IPS-NIHi7 (cell line): ENCODE data around the gene CEP57L1.

ENCODE experiments used
- DNase-seq: peaks from one replicate; pipeline ENCODE4 v3.0.0; 2012; ENCODE audit warnings: mixed read lengths; ENCODE audit errors: extremely low spot score

The CEP57L1 gene

DNA sequence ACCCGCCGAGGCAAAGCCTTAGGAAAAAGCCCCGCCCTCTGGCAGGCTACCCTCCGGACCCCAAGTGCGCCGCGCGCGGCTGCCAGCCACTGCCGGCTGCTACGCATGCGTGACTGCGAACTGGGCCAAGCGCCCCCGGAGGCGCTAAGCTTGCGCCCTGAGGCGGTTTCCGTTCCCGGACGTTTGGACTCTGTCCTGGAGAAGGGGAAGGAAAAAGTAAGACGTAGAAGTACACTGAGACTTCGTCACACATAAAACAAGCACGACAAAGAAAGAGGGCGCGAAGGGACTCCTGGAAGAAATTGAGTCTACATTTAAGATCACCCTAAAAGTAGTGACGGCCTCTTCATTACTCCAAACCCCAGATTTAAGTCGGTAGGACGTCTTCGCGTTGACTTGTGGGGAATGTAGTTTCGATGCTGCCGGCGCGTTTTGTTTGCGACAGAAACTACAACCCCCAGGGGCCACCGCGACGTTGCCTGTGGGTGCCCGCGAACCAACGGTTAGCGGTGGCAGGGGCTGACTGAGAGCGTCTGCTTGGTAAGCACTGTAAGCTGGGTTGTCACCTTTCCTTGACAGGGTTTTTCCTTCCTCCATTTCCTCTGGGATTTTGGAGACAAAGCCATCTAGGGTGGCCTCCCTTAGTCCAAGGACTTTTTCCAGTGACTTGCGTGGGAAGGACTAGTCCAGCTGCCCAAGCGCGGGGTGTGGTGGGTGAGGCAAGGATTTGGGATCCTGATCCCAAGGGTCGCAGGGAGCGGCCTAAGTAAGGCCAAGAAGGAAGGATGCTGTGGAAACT is at the start of gene CEP57L1:
CEP57L1 (plus strand) TSS at position 472 of the 799 bp plus-strand sequence. CDS start 49,715 bp downstream, outside the sequence.
- peak; percentile 79 for DNase-seq

DNA sequence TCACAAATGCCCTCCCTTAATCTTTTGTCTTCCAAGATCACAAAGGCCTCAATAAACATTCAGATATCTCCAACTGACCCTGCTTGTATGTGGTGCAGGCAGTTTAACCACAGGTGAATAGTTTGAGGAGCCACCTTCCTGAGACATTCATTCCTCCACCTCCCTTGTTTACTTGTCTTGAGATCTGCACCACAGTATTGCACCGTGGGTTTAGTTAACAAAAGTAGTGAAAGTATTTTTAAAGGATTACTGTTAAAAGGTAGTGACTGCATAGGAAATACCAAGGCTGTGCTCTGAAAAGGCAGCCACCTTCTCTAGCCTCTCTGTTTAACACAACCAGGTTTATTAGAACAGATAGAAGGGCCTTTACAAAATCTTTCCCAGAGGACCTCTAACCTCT is 47.1 kb upstream of the CEP57L1 start:
- DNase-seq, result no peak

DNA sequence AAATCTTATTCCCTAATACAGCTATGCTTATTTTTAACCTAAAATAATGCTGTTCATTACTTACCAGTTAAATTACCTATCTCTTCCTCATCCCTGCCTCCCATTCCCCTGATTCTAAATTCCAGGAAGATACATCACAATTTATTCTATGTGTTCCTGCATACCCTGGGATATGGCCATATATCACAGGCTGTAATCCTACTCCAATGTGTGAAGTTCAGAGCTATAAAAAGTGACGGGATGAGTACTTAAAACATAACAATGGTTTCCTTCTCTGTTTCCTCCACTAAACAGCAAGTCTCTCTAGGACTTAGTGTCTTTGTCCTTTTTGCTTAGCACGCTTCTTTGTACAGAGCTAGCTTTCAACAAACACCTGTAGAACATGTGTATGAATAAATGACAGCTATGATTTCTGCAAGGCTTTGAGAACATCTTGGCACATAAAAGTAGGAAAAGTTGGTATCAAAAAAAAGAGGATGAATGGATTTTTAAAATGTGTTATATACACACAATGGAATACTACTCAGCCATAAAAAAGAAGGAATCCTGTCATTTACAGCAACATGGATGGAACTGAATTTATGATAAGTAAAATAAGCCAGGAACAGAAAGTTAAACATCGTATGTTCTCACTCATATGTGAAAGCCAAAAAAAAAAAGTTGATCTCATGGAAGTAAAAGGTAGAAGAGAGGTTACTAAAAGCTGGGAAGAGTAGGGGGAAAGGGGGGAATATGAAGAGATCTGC is 46.5 kb upstream of the CEP57L1 start:
- no peak for DNase-seq

DNA sequence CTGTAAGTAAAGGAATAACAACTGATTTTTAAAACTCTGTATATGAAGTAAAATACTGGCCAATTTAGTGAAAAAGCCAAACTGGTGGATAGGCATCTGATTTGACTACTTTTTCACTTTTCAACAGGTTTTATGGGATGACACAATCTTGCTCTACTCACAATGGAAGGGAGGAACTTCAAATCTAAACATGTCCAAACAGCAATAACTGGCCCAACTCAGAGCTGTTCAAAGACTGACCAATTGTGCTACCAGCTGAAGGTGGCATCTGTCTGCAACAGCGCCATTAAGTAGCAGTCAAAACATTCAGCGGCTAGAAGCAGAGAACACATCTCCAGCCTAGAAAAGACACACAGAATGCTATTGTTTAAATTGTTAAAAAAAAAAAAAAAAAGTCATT is 45.3 kb upstream of the CEP57L1 start:
- DNase-seq, result no peak

DNA sequence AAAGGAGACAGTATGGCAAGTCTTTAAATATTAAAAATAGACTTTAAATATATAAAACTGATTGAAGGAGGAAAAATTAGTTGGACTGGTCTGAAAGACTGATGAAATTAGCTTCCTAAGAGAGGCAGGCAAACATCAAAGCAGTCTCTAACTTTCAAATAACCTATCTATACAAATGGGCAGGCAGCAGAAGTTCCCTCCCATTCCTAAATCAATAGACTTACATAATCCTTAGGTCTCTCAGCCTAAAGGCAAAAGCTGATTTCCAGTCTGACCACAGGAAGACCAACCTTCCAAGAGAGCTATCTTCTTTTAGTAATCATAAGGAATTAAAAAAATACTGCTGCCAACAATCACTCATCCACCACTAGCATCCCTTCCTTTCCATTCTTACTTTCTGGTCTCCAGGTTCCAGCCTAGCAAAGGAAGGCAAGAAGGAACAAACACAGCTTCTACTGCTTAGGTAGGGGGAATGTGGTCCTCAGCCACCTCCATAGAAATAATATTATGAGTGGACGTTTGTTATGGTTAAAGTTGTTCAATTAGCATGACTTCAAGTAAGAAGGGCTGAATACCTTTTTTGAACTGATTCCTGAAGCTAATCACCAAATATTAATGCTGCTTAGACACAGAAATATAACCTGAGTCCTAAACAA is 44.7 kb upstream of the CEP57L1 start:
- DNase-seq, result no peak

DNA sequence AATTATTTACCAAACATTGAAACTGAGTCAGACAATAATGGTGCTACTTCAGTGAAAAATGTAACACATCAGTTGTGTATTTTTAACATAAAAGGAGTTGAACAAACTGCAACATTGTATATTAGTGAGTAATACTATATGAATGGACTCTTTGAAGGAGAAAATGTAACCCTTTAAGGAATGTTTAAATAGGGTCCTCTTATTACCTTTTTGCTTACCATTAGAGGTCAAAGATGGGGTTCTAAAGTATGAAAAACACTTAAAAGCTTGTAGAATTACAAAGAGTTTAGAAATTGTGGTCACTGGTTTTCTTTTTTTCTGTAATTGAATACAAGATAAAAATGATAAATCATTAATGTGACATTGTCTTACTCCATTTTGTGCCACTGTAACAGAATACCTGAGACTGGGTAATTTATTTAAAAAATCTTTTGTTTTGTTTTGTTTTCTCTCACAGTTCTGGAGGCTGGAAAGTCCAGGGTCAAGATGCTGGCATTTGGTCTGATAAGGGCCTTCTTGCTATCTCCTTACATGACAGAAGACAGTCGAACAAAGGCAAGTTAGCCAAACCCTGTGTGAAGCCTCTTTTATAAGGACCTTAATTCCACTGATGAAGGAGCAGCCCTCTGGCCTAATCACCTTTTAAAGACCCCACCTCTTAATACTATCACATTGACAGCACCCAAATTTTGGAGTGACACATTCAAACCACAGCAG is 43.8 kb upstream of the CEP57L1 start:
- DNase-seq, result no peak

DNA sequence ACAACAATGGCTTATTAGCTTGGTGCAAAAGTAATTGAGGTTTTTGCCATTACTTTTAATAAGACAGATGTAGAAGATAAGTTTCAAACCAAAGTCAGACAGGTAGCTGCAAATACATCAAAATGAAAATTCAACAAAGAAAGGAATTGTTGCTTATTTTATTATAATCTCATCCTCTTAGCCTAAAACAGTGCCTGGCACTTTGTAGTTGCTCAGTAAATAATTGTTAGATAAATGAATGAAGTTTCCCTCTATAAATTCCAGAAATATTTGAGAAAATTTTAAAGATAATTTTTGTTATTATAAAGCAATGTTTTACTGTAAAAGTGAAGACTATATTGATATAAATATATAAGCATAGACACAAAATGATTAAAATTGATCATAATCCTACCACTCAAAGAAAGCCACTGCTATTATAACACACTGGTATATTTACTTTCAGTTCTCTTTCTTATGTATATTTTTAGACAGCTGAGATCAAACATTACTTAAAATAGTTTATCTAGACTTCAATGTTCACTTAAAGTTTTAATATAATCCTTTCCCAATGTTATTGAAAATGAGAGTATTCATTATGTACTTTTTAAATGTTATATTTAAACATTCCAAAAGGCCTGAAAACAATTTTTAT is 43.2 kb upstream of the CEP57L1 start:
- DNase-seq, result no peak

DNA sequence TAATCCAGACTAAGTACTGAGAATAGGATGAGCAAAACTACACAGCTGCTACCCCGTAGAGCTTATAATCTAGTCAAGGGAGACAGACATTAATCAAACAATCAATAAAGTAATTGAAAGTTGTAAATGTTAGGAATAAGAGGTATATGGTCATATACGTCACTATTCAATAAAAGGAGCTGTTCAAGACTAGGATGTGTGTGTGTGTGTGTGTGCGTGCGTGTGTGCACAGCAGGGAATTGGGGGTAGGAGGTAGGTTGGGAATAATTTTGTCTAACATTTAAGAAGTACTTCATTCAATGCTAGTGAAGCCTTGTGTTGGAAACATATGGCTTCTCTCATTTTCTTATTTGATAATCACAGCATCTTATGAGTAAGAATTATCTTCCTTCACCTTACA is 42.5 kb upstream of the CEP57L1 start:
- DNase-seq, result no peak

DNA sequence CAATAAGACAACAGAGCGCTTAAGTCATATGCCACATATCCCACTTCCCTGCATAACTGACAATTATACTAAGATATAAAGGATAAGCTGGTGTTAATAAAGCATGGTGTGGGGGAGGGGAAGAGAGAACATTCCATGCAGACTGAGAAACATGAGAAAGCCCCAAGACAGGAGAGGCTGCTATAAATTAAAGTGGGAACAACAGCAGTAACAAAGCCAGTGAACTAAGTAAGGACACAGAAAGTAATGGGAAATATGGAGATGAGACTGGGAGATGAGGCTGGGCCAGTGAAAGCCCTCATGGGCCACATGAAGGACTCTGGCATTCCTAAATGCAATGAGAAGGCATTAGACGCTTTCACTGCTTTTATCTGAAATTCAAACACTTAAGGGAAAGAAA is 42.0 kb upstream of the CEP57L1 start:
- DNase-seq, result no peak

DNA sequence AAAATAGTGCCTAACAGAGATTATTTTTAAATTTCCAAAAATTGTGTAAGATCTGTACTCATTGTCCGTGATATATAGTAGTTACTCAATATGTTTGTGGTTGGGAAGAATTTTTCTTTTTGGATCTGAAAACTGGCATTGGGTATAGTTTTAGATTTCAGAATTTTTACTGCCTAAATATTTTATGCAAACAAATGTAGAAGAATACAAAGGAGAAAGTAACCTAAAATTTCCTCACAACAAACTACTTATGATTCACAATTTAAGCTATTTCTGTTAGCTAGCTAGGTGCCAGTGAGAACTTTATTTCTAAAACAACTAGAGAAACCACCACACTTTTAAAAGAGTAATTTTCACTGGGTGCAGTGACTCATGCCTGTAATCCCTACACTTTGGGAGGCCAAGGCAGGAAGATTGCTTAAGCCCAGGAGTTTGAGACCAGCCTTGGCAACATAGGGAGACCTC is 39.5 kb upstream of the CEP57L1 start:
- DNase-seq, result no peak

DNA sequence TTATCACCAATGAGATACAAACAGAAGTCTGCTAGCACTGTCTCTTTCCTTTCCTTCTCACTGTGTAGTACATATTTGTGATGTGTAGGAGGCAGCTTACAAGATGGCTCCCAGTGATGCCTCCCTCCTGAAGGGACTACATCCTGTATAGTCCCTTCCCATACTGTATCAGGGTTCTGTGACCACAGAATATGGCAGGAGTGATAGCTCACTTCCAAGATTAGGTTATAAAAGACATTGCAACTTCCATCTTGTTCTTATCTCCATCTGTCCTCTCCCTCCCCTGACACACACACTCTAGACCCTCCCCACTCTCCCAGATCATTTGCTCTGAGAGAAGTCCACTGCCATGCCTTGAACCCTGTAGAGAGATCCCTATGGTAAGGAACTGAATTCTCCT is 38.6 kb upstream of the CEP57L1 start:
- DNase-seq, result no peak

DNA sequence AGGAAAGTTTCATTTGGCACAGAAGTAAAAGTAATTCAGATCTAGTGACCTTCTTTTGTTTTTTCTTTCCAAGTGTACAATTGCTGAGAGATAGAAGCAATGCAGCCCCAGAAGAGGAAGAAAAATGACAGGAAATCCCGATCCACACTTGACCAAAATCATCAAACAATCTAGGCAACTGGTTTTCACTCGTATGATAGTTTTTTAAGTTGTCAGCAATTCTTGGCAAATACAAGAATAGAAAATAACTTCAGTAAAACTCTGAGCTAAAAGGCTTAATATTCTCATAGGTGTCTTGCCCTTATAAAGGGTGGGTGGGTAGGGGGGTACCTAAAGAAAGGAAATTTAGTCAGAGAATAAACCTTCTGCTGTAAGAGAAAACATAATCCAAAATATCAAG is 36.7 kb upstream of the CEP57L1 start:
- no peak for DNase-seq

DNA sequence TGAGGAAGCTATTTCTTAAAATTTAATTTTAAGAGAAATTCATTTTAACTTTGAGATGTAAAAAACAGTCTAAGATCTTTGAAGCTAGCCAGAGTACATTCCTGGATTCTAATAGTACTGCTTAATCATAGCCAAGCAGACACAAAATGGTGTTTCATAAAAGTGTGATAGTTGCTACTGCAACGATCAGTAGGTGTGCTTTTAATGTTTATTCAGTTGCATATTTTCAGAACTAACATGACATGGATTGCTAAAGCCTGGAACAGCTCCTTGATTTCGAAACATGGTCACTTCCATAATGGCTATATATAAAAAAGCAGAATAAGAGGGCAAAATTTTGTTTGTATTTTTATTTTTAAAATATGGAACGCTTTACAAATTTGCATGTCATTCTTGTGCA is 36.2 kb upstream of the CEP57L1 start:
- no peak for DNase-seq

DNA sequence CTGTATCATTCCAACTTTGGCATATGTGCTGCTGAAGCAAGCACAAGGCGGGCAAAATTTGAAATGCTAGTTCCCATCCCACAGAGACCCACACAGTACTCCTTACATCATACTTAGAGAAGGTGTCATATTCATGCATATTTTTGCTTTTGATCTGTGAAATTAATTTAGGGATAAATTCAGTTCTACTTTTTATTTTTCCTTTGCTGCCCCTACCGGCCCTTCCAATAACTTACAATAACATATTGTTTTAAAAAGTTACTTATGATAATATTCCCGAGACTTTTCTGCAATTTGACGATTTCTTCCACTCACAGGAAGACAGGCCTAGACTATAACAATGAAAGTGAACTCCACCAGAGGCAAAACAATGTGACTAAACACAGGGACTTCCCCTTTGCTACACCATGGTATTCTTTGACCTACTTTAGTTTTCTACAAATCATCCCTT is 35.7 kb upstream of the CEP57L1 start:
- no peak for DNase-seq

DNA sequence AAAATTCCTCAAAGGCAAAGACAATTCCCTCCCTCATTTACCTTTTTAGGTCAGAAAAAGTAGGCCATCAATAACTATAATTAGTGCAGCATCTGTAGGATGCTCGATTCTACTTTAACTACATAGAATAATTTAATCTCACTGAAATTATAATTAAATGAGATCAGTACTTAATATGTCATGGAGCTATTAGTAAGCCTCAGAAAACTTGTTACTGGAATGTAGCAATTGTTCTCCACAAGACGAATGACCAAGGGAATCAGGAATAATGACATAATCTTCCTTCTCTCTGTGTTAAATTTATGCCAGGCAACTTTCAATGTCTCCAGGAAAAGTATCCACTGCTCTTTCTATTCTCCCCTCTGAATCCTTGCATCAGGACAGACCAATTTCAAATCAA is 34.7 kb upstream of the CEP57L1 start:
- no peak for DNase-seq

DNA sequence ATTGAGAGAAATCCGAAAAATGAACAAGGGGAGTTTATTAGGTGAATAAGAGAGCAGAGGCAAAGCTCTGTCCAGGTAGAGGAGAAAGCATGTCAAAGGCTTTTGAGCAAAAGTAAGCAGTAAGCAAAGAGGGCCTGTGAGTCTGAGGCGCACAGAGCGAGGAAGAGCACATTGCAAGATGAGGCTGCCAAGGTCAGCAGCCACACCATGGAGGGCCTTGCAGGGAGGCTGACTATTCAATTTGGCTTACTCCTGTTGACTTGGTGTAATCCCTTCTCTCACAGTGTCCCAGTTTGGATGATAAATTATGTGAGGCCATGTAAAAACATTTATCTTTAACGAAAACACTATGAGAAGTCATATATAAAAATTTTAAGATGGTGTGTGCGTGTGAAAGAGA is 33.1 kb upstream of the CEP57L1 start:
- DNase-seq, result no peak

DNA sequence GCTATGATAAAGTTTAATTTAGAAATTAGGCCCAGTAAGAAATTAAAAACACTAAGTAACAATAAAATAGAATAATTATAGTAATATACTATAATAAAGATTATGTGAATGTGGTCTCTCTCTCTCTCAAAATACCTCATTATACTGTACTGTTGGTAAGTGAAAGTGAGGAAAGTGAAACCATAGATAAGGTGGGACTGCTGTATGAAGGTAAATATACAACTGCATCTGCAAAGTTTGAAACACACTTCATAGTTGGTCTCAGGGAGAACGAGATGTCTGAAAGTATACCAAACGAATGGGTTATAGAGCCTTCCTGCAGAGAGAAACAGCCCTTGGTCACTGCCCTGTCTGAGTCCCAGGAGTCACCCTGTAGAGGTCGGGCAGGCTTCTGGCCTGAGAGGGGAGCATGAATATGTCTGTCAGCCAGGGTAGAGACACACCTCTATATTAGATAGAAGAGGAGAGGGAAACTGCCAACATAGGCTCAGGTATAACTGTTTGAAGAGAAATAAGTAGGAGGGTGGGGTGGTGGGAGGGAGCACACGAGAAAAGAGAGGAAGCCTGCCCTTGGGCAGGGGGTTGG is 32.4 kb upstream of the CEP57L1 start:
- no peak for DNase-seq

DNA sequence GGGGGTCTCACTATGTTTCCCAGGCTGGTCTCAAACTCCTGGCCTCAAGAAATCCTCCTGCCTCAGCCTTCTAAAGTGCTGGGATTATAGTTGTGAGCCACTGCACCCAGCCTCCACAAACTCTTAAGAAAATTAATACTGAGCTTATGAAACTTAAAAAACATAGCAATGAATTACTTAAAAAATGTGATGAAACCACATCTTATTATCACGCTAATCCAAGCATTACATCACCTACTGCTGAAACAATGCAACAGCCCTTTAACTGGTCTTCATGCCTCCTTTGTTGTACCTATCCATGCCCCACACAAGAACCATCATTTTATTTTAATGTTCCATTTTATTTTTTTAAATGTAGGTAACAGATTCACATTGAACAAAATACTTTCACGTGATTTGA is 25.6 kb upstream of the CEP57L1 start:
- no peak for DNase-seq

DNA sequence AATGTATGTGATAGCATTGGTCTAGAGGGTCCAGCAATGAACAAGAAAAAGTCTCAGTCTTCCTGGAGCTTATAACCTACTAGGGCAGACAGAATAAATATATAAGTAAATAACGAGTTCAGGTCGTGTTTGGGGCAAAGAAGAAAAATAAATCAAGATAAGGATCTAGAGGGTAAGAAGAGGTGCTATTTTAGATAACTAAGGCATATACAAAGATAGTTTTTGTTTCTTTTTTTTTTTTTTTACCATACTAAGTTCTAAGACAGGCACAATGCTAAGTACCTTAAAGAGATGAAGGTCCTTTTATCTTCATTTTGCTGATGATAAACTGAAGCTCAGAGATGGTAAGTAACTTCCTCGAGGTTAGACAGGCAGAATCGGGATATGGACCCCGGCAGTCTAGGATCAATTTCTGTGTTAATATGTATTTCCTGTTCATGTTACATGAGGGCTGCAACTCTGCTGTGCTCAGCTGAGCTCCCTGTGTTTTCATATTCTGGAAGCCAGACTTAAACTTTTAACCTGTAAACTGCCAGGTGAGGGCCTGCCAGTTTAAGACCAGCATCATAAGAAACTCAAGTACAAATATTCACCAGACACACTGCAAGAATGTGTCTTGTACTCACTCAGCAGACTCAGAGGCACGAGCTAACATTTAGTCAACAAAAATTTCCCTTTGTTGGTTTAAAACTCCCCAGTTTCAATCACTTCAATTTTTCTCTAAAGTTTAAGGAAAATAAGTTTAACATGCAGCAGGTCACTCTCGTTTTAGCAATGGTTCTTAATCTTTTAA is 24.0 kb upstream of the CEP57L1 start:
- DNase-seq, result no peak
